ENCODE results near the gene SHKBP1. TPM values are rescaled to one million over a fixed set of nuclear protein-coding genes. Genes with fewer than 3 reads are reported as not detected.

SHKBP1 gene
- polyA plus RNA-seq, 3 donors, result 234 to 324 (median 284) TPM

- peak overlapping the region; percentile 57 to 92 (median 74) for H3K27ac Mint-ChIP-seq
- Histone ChIP-seq H2AFZ (ENCODE audit: insufficient read depth, low read depth, low read length, poor library complexity, severe bottlenecking) (peak overlapping the region; percentile 89), H3K9me3 (replicated peaks in 1 of 2; ENCODE audit: control insufficient read depth in 1 of 2, insufficient read depth in 1 of 2, low read length in 2 of 2) (no peaks in the 10 kb centered on the region), H4K20me1 (ENCODE audit: insufficient read depth, low read length) (no peaks in the 10 kb centered on the region), H3K79me2 (ENCODE audit: insufficient read depth, low read length) (no peaks in the 10 kb centered on the region), H3K4me1 (ENCODE audit: control insufficient read depth in 1 of 2, insufficient read depth in 2 of 2, low read length in 2 of 2) (peaks cover 40 to 52% of the 10 kb centered on the region in 2 donors), H3K27me3 (ENCODE audit: control insufficient read depth in 2 of 2, insufficient read depth in 2 of 2, low read length in 2 of 2) (peaks cover 0 to 16% of the 10 kb centered on the region in 2 donors), H3K4me3 (replicated peaks in 1 of 3; ENCODE audit: low read depth in 2 of 3, low read length in 3 of 3) (peak overlapping the region; percentile 32 to 92 (median 42)), H3K9ac (ENCODE audit: insufficient read depth, low read length, poor library complexity, severe bottlenecking) (peak overlapping the region; percentile 71), H3K36me3 (replicated peaks in 1 of 2; ENCODE audit: control insufficient read depth in 1 of 2, insufficient read depth in 2 of 2, low read length in 2 of 2) (no peaks in the 10 kb centered on the region), H3K27ac (ENCODE audit: low read depth in 1 of 2, low read length in 2 of 2) (peak overlapping the region; percentile 52 to 78), H3K4me2 (replicated peaks; ENCODE audit: extremely low read depth, low read length, poor library complexity, severe bottlenecking) (peak overlapping the region; percentile 96)
- peak overlapping the region; percentile 87 to 92 for H3K4me3 Mint-ChIP-seq
- H3K9me3 Mint-ChIP-seq, result peaks cover 0 to 5% (median 0%) of the 10 kb centered on the region in 7 donors
- peaks cover 0 to 12% of the 10 kb centered on the region in 2 donors for H3K36me3 Mint-ChIP-seq
- TF ChIP-seq, protein P1, sequence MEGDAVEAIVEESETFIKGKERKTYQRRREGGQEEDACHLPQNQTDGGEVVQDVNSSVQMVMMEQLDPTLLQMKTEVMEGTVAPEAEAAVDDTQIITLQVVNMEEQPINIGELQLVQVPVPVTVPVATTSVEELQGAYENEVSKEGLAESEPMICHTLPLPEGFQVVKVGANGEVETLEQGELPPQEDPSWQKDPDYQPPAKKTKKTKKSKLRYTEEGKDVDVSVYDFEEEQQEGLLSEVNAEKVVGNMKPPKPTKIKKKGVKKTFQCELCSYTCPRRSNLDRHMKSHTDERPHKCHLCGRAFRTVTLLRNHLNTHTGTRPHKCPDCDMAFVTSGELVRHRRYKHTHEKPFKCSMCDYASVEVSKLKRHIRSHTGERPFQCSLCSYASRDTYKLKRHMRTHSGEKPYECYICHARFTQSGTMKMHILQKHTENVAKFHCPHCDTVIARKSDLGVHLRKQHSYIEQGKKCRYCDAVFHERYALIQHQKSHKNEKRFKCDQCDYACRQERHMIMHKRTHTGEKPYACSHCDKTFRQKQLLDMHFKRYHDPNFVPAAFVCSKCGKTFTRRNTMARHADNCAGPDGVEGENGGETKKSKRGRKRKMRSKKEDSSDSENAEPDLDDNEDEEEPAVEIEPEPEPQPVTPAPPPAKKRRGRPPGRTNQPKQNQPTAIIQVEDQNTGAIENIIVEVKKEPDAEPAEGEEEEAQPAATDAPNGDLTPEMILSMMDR (IDR thresholded peaks at IDR 0.05), result no peak
- H3K27me3 Mint-ChIP-seq (ENCODE audit: low read depth in 3 of 3), result peaks cover 19 to 40% (median 29%) of the 10 kb centered on the region in 3 donors
- intact Hi-C loops (cut with micrococcal nuclease), result no loop called here
- DNase-seq, result peak; percentile 54 to 62 (median 56)
- peaks cover 50% of the 10 kb centered on the region for H3K4me1 Mint-ChIP-seq
- 25% methylated on average over 47 of the region's 50 CpGs for WGBS (ENCODE audit: insufficient coverage)
Observed at GRCh38 chr19:40612831-40613689, 36.4 kb downstream of the SHKBP1 start.

DNA sequence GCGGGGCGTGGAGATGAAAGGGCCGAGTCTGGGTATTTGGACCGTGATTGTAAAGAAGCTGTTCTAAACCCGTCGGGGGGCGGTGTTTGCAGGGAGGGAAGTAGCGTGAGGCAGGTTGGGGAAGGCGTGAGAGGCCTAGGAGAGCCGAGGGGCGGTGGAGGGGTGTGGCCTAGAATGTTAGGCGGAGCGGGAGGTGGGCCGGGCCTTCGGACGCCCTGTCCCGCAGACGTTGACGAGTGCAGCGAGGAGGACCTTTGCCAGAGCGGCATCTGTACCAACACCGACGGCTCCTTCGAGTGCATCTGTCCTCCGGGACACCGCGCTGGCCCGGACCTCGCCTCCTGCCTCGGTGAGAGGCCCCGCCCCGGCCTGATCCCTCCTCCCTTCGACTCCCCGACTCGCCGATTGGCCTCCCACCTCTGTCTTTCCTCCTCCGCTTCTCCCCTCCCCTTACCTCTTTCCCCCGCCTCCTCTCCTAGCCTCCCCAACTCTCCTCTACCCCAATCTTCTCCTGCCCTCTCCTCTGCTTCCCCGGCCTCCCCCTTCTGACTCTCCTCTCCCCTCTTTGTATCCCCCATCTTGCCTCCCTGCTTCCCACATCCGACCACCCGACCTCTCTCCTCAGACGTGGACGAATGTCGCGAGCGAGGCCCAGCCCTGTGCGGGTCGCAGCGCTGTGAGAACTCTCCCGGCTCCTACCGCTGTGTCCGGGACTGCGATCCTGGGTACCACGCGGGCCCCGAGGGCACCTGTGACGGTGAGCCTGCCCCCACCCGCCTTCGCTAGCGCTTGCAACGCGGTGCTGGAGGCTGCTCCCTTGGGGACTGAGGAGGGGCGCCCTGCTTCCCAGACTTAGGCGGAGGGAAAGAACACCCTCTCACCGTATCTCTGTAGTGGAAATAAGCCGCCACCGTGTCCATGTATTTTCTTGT lies 37.3 kb downstream of the SHKBP1 start:
- H3K4me1 ChIP-seq (ENCODE audit: control insufficient read depth in 1 of 2, insufficient read depth in 2 of 2, low read length in 2 of 2), result peaks cover 40 to 51% of the 10 kb centered on the region in 2 donors

More for the DNA sequence above, 37.3 kb downstream of the SHKBP1 start:
- peak overlapping the region; percentile 32 to 92 (median 42) for H3K4me3 ChIP-seq (replicated peaks in 1 of 3; ENCODE audit: low read depth in 2 of 3, low read length in 3 of 3)
- H3K4me2 ChIP-seq (replicated peaks; ENCODE audit: extremely low read depth, low read length, poor library complexity, severe bottlenecking), result peak overlapping the region; percentile 96
- Mint-ChIP-seq H3K4me3 (peak overlapping the region; percentile 87 to 92), H3K27ac (peak overlapping the region; percentile 57 to 92 (median 74)), H3K27me3 (ENCODE audit: low read depth in 3 of 3) (peaks cover 14 to 32% (median 23%) of the 10 kb centered on the region in 3 donors), H3K9me3 (peaks cover 0 to 5% (median 0%) of the 10 kb centered on the region in 7 donors), H3K36me3 (peaks cover 0 to 11% of the 10 kb centered on the region in 2 donors), H3K4me1 (peaks cover 48% of the 10 kb centered on the region)
- peak overlapping the region; percentile 71 for H3K9ac ChIP-seq (ENCODE audit: insufficient read depth, low read length, poor library complexity, severe bottlenecking)
- peaks cover 0 to under 1% of the 10 kb centered on the region in 2 donors for H3K36me3 ChIP-seq (replicated peaks in 1 of 2; ENCODE audit: control insufficient read depth in 1 of 2, insufficient read depth in 2 of 2, low read length in 2 of 2)
- TF ChIP-seq, protein P1 (IDR thresholded peaks at IDR 0.05), result no peak
- peak overlapping the region; percentile 89 for H2AFZ ChIP-seq (ENCODE audit: insufficient read depth, low read depth, low read length, poor library complexity, severe bottlenecking)
- peak overlapping the region; percentile 52 to 78 for H3K27ac ChIP-seq (ENCODE audit: low read depth in 1 of 2, low read length in 2 of 2)
- no peaks in the 10 kb centered on the region for H3K9me3 ChIP-seq (replicated peaks in 1 of 2; ENCODE audit: control insufficient read depth in 1 of 2, insufficient read depth in 1 of 2, low read length in 2 of 2)
- peak; percentile 69 to 83 (median 79) for DNase-seq
- no peaks in the 10 kb centered on the region for H3K79me2 ChIP-seq (ENCODE audit: insufficient read depth, low read length)
- intact Hi-C loops (cut with micrococcal nuclease), result no loop called here
- 2% methylated on average over 62 of the region's 67 CpGs for WGBS (ENCODE audit: insufficient coverage)
- no peaks in the 10 kb centered on the region for H4K20me1 ChIP-seq (ENCODE audit: insufficient read depth, low read length)
- peaks cover 0 to 9% of the 10 kb centered on the region in 2 donors for H3K27me3 ChIP-seq (ENCODE audit: control insufficient read depth in 2 of 2, insufficient read depth in 2 of 2, low read length in 2 of 2)
